K562 (cell line): ENCODE results near the gene KLHDC10. TPM values are rescaled to one million over a fixed set of nuclear protein-coding genes. Genes with fewer than 3 reads are reported as not detected.

Experiments
- CAMTA2 ChIP-seq: fragments of 250-450 bp; sonication (Bioruptor Pico); conservative IDR thresholded peaks from 2 replicates; pipeline ENCODE4 v1.5.1; 2022
- CHD4 ChIP-seq: fragments of 200-600 bp; sonication (generic); IDR thresholded peaks from 3 replicates; pipeline ENCODE4 v1.6.1; 2012; ENCODE audit warnings: low read depth, mild to moderate bottlenecking, mixed read lengths, low read length, inconsistent platforms; ENCODE audit not compliant: insufficient read depth, insufficient replicate concordance, poor library complexity, severe bottlenecking
- EHMT2 ChIP-seq: fragments of 450-650 bp; IDR thresholded peaks from 2 replicates; pipeline ENCODE4 v1.6.1; 2018; ENCODE audit warnings: antibody characterized with exemption
- EP400 ChIP-seq: fragments of 450-650 bp; IDR thresholded peaks from 2 replicates; pipeline ENCODE4 v1.6.1; 2017; ENCODE audit warnings: antibody characterized with exemption, mild to moderate bottlenecking, moderate library complexity
- ETS1 ChIP-seq: conservative IDR thresholded peaks from 2 replicates; pipeline ENCODE4 v1.6.1; 2011; ENCODE audit warnings: low read depth, mild to moderate bottlenecking, low read length; ENCODE audit not compliant: control insufficient read depth
- EZH2 ChIP-seq: IDR thresholded peaks from 2 replicates; pipeline ENCODE4 v1.6.1; 2012; ENCODE audit warnings: low read depth, mild to moderate bottlenecking, inconsistent platforms, low read length, borderline replicate concordance
- FOXM1 ChIP-seq, 2 experiments: fragments of 450-650 bp in 1 of 2; sonication (generic) in 1 of 2; formaldehyde crosslinking in 1 of 2; IDR thresholded peaks; 2 replicates each; pipeline versions ENCODE4 v1.6.1 to v1.9.0; 2017 to 2022; ENCODE audit warnings: low read depth in 2 of 2, mild to moderate bottlenecking in 2 of 2, missing genetic modification reagents in 1 of 2, moderate library complexity in 1 of 2
- GTF2A2 ChIP-seq: IDR thresholded peaks from 2 replicates; pipeline ENCODE4 v1.6.1; 2016; ENCODE audit warnings: mild to moderate bottlenecking, missing genetic modification characterization, missing compliant biosample characterization
- KDM1A ChIP-seq, 2 experiments: fragments of 450-650 bp; IDR thresholded peaks; 2 replicates each; pipeline ENCODE4 v1.6.1; 2016; ENCODE audit warnings: mild to moderate bottlenecking in 2 of 2
- MAZ ChIP-seq, 2 experiments: fragments of 450-650 bp in 1 of 2; sonication (generic) in 1 of 2; formaldehyde crosslinking; IDR thresholded peaks in 1 of 2; conservative IDR thresholded peaks in 1 of 2; 2 replicates each; pipeline versions ENCODE4 v1.4.0 to v1.5.0; 2020; ENCODE audit warnings: mild to moderate bottlenecking in 1 of 2, missing genetic modification reagents in 1 of 2
- MED1 ChIP-seq: sonication (generic); formaldehyde crosslinking; IDR thresholded peaks from 2 replicates; pipeline ENCODE4 v1.8.1; 2023; ENCODE audit warnings: missing genetic modification reagents, borderline replicate concordance
- MTF1 ChIP-seq: fragments of 250-450 bp; sonication (Bioruptor Pico); IDR thresholded peaks from 2 replicates; pipeline ENCODE4 v1.9.0; 2021; ENCODE audit warnings: moderate library complexity, mild to moderate bottlenecking, inconsistent platforms, borderline replicate concordance
- NFE2L1 ChIP-seq: fragments of 450-650 bp; IDR thresholded peaks from 2 replicates; pipeline ENCODE4 v1.6.1; 2016; ENCODE audit warnings: missing genetic modification characterization, low read depth, mild to moderate bottlenecking, missing compliant biosample characterization, moderate library complexity, borderline replicate concordance
- RUNX1 ChIP-seq: sonication (generic); IDR thresholded peaks from 2 replicates; pipeline ENCODE4 v1.6.1; 2016; ENCODE audit warnings: antibody characterized with exemption, low read depth
- SUPT5H ChIP-seq: fragments of 450-650 bp; IDR thresholded peaks from 2 replicates; pipeline ENCODE4 v1.6.1; 2016
- TAF1 ChIP-seq: IDR thresholded peaks from 2 replicates; pipeline ENCODE4 v1.6.1; 2011; ENCODE audit warnings: mild to moderate bottlenecking, low read length, moderate library complexity; ENCODE audit not compliant: insufficient read depth, control insufficient read depth, severe bottlenecking; ENCODE audit errors: extremely low read depth
- TAF15 ChIP-seq: fragments of 200-400 bp; formaldehyde crosslinking; IDR thresholded peaks from 2 replicates; pipeline ENCODE4 v1.6.1; 2017; ENCODE audit warnings: mild to moderate bottlenecking, low read depth, low read length, moderate library complexity
- TCF7L2 ChIP-seq: fragments of 150-350 bp; IDR thresholded peaks from 2 replicates; pipeline ENCODE4 v1.6.1; 2016; ENCODE audit warnings: low read depth, mild to moderate bottlenecking, low read length, moderate library complexity
- TEAD1 ChIP-seq, 2 experiments: fragments of 450-650 bp in 1 of 2; sonication (generic) in 1 of 2; formaldehyde crosslinking; IDR thresholded peaks; 2 replicates each; pipeline versions ENCODE4 v1.4.0 to v1.8.0; 2020 to 2022; ENCODE audit warnings: mild to moderate bottlenecking in 2 of 2, missing genetic modification reagents in 1 of 2
- ZBTB1 ChIP-seq: sonication (generic); formaldehyde crosslinking; IDR thresholded peaks from 2 replicates; pipeline ENCODE4 v1.8.1; 2023; ENCODE audit warnings: missing genetic modification reagents, low read depth, mild to moderate bottlenecking, borderline replicate concordance
- ZBTB33 ChIP-seq: sonication (generic); formaldehyde crosslinking; IDR thresholded peaks from 2 replicates; pipeline ENCODE4 v1.8.1; 2023; ENCODE audit warnings: mild to moderate bottlenecking, missing genetic modification reagents
- ZC3H4 ChIP-seq: sonication (generic); formaldehyde crosslinking; IDR thresholded peaks from 2 replicates; pipeline ENCODE4 v1.9.0; 2021; ENCODE audit warnings: missing genetic modification reagents, borderline replicate concordance
- ZFP1 ChIP-seq: fragments of 450-650 bp; formaldehyde crosslinking; IDR thresholded peaks from 2 replicates; pipeline ENCODE4 v1.4.0; 2020; ENCODE audit warnings: mild to moderate bottlenecking, mixed read lengths
- ZNF121 ChIP-seq: sonication (generic); formaldehyde crosslinking; conservative IDR thresholded peaks from 2 replicates; pipeline ENCODE4 v1.8.0; 2022; ENCODE audit warnings: missing genetic modification reagents
- ZNF253 ChIP-seq: fragments of 250-450 bp; sonication (Bioruptor Pico); conservative IDR thresholded peaks from 2 replicates; pipeline ENCODE4 v1.6.1; 2021; ENCODE audit warnings: mild to moderate bottlenecking
- polyA plus RNA-seq, 8 experiments: library from polyadenylated mRNA; depleted of rRNA in 4 of 8; stranded (reverse) in 5 of 8; unstranded in 3 of 8; fragments of >200 nt; fragmentation: Nextera tagmentation in 2 of 8; fragmentation: Illumina TruSeq in 1 of 8; extraction: Ambion mirVana in 2 of 8; extraction: Trizol in 1 of 8; gene quantifications; 2 replicates each; pipeline versions ENCODE4 v1.2.1 to v1.2.3, GENCODE V29; 2011 to 2014; ENCODE audit warnings: inconsistent platforms in 1 of 8, missing spikeins in 1 of 8
- total RNA-seq, 7 experiments: library from RNA; depleted of rRNA in 6 of 7; stranded (reverse); fragments of >200 nt in 6 of 7; fragmentation: Illumina TruSeq in 2 of 7; extraction: Trizol in 2 of 7; gene quantifications; 2 replicates each; pipeline versions ENCODE4 v1.2.1 to v1.2.3, GENCODE V29; 2011 to 2021; ENCODE audit warnings: low replicate concordance in 1 of 7

Gene KLHDC10
- total and polyA plus RNA-seq, 9 of the 15 experiments (the other 6 are each of a cell fraction or from before 2014, with no cell fraction given): 9.8 to 80.5 (median 31.4) TPM

- no peak for TF ChIP-seq RUNX1
- TF ChIP-seq TCF7L2: no peak
- TF ChIP-seq KDM1A (IDR thresholded peaks at IDR 0.05): no peak
- peak; percentile 89 for TF ChIP-seq ZBTB33 (CRISPR knock-in tag)
- TF ChIP-seq SUPT5H: 0 out of 2 replicates have a peak, but pooled peaks have one; percentile 40
- TF ChIP-seq MAZ (CRISPR knock-in tag; conservative IDR thresholded peaks at IDR 0.05 in 1 of 2, IDR thresholded peaks at IDR 0.05 in 1 of 2): no peak
- no peak for TF ChIP-seq EP400
- TF ChIP-seq TAF15: no peak
- TF ChIP-seq NFE2L1: no peak
- TF ChIP-seq EZH2: no peak
- no peak; the same call in 1 of the 2 replicates for TF ChIP-seq EHMT2
- no peak for TF ChIP-seq ZFP1 (CRISPR knock-in tag)
- no peak for TF ChIP-seq TAF1
- TF ChIP-seq MTF1: no peak
- no peak for TF ChIP-seq MED1 (CRISPR knock-in tag)
- TF ChIP-seq ZC3H4: 0 out of 2 replicates have a peak, but pooled peaks have one; percentile 70
- no peak for TF ChIP-seq FOXM1 (IDR thresholded peaks at IDR 0.05; ENCODE audit: low read depth)
- TF ChIP-seq FOXM1 (CRISPR knock-in tag; IDR thresholded peaks at IDR 0.05; ENCODE audit: low read depth): no peak
- TF ChIP-seq ZNF253 (CRISPR knock-in tag): no peak
- peak; percentile 97 for TF ChIP-seq ZBTB1 (CRISPR knock-in tag)
- TF ChIP-seq CAMTA2 (CRISPR knock-in tag): no peak
- TF ChIP-seq ETS1: 0 out of 2 replicates have a peak, but pooled peaks have one; percentile 12
- no peak for TF ChIP-seq GTF2A2
- TF ChIP-seq CHD4: peak; percentile 50
- TF ChIP-seq TEAD1 (CRISPR knock-in tag; IDR thresholded peaks at IDR 0.05): peak in 1 of 2 experiments; percentile 58; a peak in 1 of 4 replicates
- no peak for TF ChIP-seq ZNF121
Measured at GRCh38 chr7:130151591-130152492, 81.5 kb downstream of the KLHDC10 start (continued).
